Measurements from ENCODE around the gene PROKR2. TPM values are rescaled to one million over a fixed set of nuclear protein-coding genes. Genes with fewer than 3 reads are reported as not detected.

The PROKR2 gene
- polyA plus RNA-seq, 1 donor (not counting 4 experiments of a cell fraction or from before 2014, with no cell fraction given) = not detected

GRCh38 chr20:5361176-5361575, 44.4 kb upstream of the PROKR2 start:
- Histone ChIP-seq H3K9me3 (ENCODE audit: control insufficient read depth, low read depth, low read length) (no peaks in the 10 kb centered on the region), H2AFZ (ENCODE audit: control insufficient read depth, low read length) (no peak overlapping the region), H3K4me1 (ENCODE audit: control insufficient read depth, extremely low read depth, insufficient read depth, low read length) (peaks cover 6% of the 10 kb centered on the region), H3K27ac (ENCODE audit: control insufficient read depth, insufficient read depth, low read length) (no peak overlapping the region), H3K36me3 (ENCODE audit: control insufficient read depth in 2 of 2, extremely low read depth in 1 of 2, insufficient read depth in 2 of 2, low read length in 2 of 2) (no peaks in the 10 kb centered on the region), H3K9ac (ENCODE audit: control insufficient read depth, extremely low read depth, insufficient read depth, low read length) (no peak overlapping the region), H3K4me3 (ENCODE audit: control insufficient read depth in 2 of 3, extremely low read depth in 1 of 3, insufficient read depth in 2 of 3, low read depth in 1 of 3, low read length in 3 of 3) (no peak overlapping the region), H4K20me1 (ENCODE audit: control insufficient read depth, extremely low read depth, insufficient read depth, low read length) (no peaks in the 10 kb centered on the region), H3K79me2 (ENCODE audit: control insufficient read depth, insufficient read depth, low read length) (no peaks in the 10 kb centered on the region), H3K4me2 (ENCODE audit: control insufficient read depth, extremely low read depth, insufficient read depth, low read depth, low read length) (no peak overlapping the region), H3K27me3 (ENCODE audit: control insufficient read depth, extremely low read depth, insufficient read depth, low read length) (no peaks in the 10 kb centered on the region), H3K9me1 (ENCODE audit: control insufficient read depth, extremely low read depth, insufficient read depth, low read length) (no peaks in the 10 kb centered on the region)
- DNase-seq (ENCODE audit: low read depth, low spot score) = no peak
- dilution Hi-C loops (cut with MboI; ENCODE audit: extremely low pct_ligation_motif_present, low sequenced_read_pairs) = no loop called here
- TF ChIP-seq, protein P1, sequence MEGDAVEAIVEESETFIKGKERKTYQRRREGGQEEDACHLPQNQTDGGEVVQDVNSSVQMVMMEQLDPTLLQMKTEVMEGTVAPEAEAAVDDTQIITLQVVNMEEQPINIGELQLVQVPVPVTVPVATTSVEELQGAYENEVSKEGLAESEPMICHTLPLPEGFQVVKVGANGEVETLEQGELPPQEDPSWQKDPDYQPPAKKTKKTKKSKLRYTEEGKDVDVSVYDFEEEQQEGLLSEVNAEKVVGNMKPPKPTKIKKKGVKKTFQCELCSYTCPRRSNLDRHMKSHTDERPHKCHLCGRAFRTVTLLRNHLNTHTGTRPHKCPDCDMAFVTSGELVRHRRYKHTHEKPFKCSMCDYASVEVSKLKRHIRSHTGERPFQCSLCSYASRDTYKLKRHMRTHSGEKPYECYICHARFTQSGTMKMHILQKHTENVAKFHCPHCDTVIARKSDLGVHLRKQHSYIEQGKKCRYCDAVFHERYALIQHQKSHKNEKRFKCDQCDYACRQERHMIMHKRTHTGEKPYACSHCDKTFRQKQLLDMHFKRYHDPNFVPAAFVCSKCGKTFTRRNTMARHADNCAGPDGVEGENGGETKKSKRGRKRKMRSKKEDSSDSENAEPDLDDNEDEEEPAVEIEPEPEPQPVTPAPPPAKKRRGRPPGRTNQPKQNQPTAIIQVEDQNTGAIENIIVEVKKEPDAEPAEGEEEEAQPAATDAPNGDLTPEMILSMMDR (optimal IDR thresholded peaks at IDR 0.05 in 1 of 3, IDR thresholded peaks at IDR 0.05 in 1 of 3, conservative IDR thresholded peaks at IDR 0.05 in 1 of 3; ENCODE audit: extremely low read depth in 1 of 3, insufficient read depth in 2 of 3, low read length in 3 of 3) = no peak
- no peak for TF ChIP-seq EZH2 (IDR thresholded peaks at IDR 0.05; ENCODE audit: low read length)
- no peak for FAIRE-seq

DNA sequence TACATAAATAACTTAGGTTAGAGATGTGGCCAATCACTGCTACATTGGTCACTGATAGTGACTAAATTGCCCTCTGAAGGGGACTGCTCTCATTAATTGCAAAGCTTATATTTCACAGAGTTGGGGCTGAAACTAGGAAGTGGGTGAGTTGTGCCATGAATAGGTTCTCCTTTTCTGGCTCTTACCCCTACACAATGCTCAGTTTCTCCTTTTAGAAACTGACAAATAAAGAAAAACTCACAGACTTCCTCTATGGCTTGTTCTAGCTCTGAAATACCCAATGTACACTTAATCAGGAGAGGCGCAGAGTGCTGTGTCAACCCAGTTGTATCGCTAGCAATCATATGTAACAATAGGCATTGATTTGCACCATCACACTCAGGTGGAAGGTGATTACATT, 41.2 kb upstream of the PROKR2 start:
- H3K9ac ChIP-seq (ENCODE audit: control insufficient read depth, extremely low read depth, insufficient read depth, low read length) = no peak overlapping the region
- no peaks in the 10 kb centered on the region for H3K27me3 ChIP-seq (ENCODE audit: control insufficient read depth, extremely low read depth, insufficient read depth, low read length)
- FAIRE-seq = no peak
- no peak for TF ChIP-seq EZH2 (IDR thresholded peaks at IDR 0.05; ENCODE audit: low read length)
- dilution Hi-C loops (cut with MboI; ENCODE audit: extremely low pct_ligation_motif_present, low sequenced_read_pairs) = no loop called here
- no peak overlapping the region for H3K4me2 ChIP-seq (ENCODE audit: control insufficient read depth, extremely low read depth, insufficient read depth, low read depth, low read length)
- no peaks in the 10 kb centered on the region for H3K9me1 ChIP-seq (ENCODE audit: control insufficient read depth, extremely low read depth, insufficient read depth, low read length)
- DNase-seq (ENCODE audit: low read depth, low spot score) = no peak
- no peak overlapping the region for H3K4me3 ChIP-seq (ENCODE audit: control insufficient read depth in 2 of 3, extremely low read depth in 1 of 3, insufficient read depth in 2 of 3, low read depth in 1 of 3, low read length in 3 of 3)
- H3K79me2 ChIP-seq (ENCODE audit: control insufficient read depth, insufficient read depth, low read length) = no peaks in the 10 kb centered on the region
- H2AFZ ChIP-seq (ENCODE audit: control insufficient read depth, low read length) = no peak overlapping the region
- H3K27ac ChIP-seq (ENCODE audit: control insufficient read depth, insufficient read depth, low read length) = no peak overlapping the region
- no peaks in the 10 kb centered on the region for H3K9me3 ChIP-seq (ENCODE audit: control insufficient read depth, low read depth, low read length)
- H3K4me1 ChIP-seq (ENCODE audit: control insufficient read depth, extremely low read depth, insufficient read depth, low read length) = peaks cover 4% of the 10 kb centered on the region
- no peaks in the 10 kb centered on the region for H3K36me3 ChIP-seq (ENCODE audit: control insufficient read depth in 2 of 2, extremely low read depth in 1 of 2, insufficient read depth in 2 of 2, low read length in 2 of 2)
- H4K20me1 ChIP-seq (ENCODE audit: control insufficient read depth, extremely low read depth, insufficient read depth, low read length) = no peaks in the 10 kb centered on the region

DNA sequence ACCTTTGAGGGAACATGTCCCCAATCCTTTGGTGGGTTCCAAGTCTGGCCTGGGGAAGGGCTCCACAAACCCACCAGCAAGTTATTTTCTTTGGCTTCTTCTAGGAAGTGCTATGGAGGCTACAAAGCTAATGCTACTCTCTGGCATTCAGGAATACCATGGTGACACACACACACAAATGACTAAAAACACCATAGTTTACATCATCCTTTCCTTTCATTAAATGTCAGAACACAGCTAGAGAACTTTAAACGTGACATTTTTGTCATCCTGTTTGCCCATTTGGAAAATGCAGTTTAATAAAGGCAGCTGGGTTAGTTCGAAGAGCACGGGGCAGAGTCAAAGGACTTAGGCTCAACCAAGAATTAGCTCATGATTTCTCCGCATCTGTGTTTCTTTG, 40.2 kb upstream of the PROKR2 start:
- Histone ChIP-seq H3K79me2 (ENCODE audit: control insufficient read depth, insufficient read depth, low read length) (no peaks in the 10 kb centered on the region), H3K4me1 (ENCODE audit: control insufficient read depth, extremely low read depth, insufficient read depth, low read length) (peaks cover 4% of the 10 kb centered on the region), H3K9me3 (ENCODE audit: control insufficient read depth, low read depth, low read length) (no peaks in the 10 kb centered on the region), H3K9ac (ENCODE audit: control insufficient read depth, extremely low read depth, insufficient read depth, low read length) (no peak overlapping the region), H2AFZ (ENCODE audit: control insufficient read depth, low read length) (no peak overlapping the region), H3K27me3 (ENCODE audit: control insufficient read depth, extremely low read depth, insufficient read depth, low read length) (no peaks in the 10 kb centered on the region), H3K36me3 (ENCODE audit: control insufficient read depth in 2 of 2, extremely low read depth in 1 of 2, insufficient read depth in 2 of 2, low read length in 2 of 2) (no peaks in the 10 kb centered on the region), H3K4me3 (ENCODE audit: control insufficient read depth in 2 of 3, extremely low read depth in 1 of 3, insufficient read depth in 2 of 3, low read depth in 1 of 3, low read length in 3 of 3) (no peak overlapping the region), H3K4me2 (ENCODE audit: control insufficient read depth, extremely low read depth, insufficient read depth, low read depth, low read length) (no peak overlapping the region), H3K9me1 (ENCODE audit: control insufficient read depth, extremely low read depth, insufficient read depth, low read length) (no peaks in the 10 kb centered on the region), H3K27ac (ENCODE audit: control insufficient read depth, insufficient read depth, low read length) (no peak overlapping the region), H4K20me1 (ENCODE audit: control insufficient read depth, extremely low read depth, insufficient read depth, low read length) (no peaks in the 10 kb centered on the region)
- DNase-seq (ENCODE audit: low read depth, low spot score) (no peak), FAIRE-seq (no peak)
- dilution Hi-C loops (cut with MboI; ENCODE audit: extremely low pct_ligation_motif_present, low sequenced_read_pairs) = no loop called here
- TF ChIP-seq EZH2 (IDR thresholded peaks at IDR 0.05; ENCODE audit: low read length) = no peak
- TF ChIP-seq, protein P1 (optimal IDR thresholded peaks at IDR 0.05 in 1 of 3, IDR thresholded peaks at IDR 0.05 in 1 of 3, conservative IDR thresholded peaks at IDR 0.05 in 1 of 3; ENCODE audit: extremely low read depth in 1 of 3, insufficient read depth in 2 of 3, low read length in 3 of 3) = no peak
